OCI-LY1 (cell line): ENCODE measurements around the gene TRPM5.

Source experiments
- CTCF ChIP-seq: fragments of 200-600 bp; sonication (generic), shearing (Covaris generic); IDR thresholded peaks from 2 replicates; pipeline ENCODE4 v1.5.1; 2017; ENCODE audit warnings: mild to moderate bottlenecking, antibody characterized with exemption, low read length, moderate library complexity, mixed read lengths
- EZH2 ChIP-seq: fragments of 200-600 bp; sonication (generic), shearing (Covaris generic); IDR thresholded peaks from 2 replicates; pipeline ENCODE4 v1.8.0; 2017; ENCODE audit warnings: borderline replicate concordance, mixed run types, mild to moderate bottlenecking, antibody characterized with exemption, low read length, moderate library complexity, mixed read lengths

GRCh38 chr11:2409611-2410468 lies 34.5 kb downstream of the TRPM5 start:
- TF ChIP-seq CTCF (no peak), EZH2 (no peak)
